ENCODE measurements around the gene DLGAP1. TPM values are rescaled to one million over a fixed set of nuclear protein-coding genes. Genes with fewer than 3 reads are reported as not detected.

DLGAP1 gene
- total RNA-seq, 4 donors from 2014 or later = 0.22 to 1.5 (median 0.56) TPM

GRCh38 chr18:3666526-3667254 lies 788.4 kb downstream of the DLGAP1 start:
- no peak overlapping the region for H3K27ac ChIP-seq
- no peaks in the 10 kb centered on the region for H3K36me3 ChIP-seq
- no peak for ATAC-seq
- no peaks in the 10 kb centered on the region for H3K9me3 ChIP-seq
- H3K27me3 ChIP-seq = no peaks in the 10 kb centered on the region
- TF ChIP-seq POLR2A (IDR thresholded peaks at IDR 0.05) = no peak
- no peak for TF ChIP-seq POLR2AphosphoS5 (IDR thresholded peaks at IDR 0.05)
- no peak for TF ChIP-seq CTCF (IDR thresholded peaks at IDR 0.05)
- TF ChIP-seq EP300 (IDR thresholded peaks at IDR 0.05) = no peak
- H3K4me1 ChIP-seq = peaks cover 0 to 14% (median 0%) of the 10 kb centered on the region in 3 donors
- WGBS, 2 donors (ENCODE audit: low coverage in 1 of 2) = 98 to 100% methylated on average over 3 to 5 of the region's 5 CpGs
- no peak overlapping the region for H3K4me3 ChIP-seq

- H3K36me3 ChIP-seq = no peaks in the 10 kb centered on the region
- WGBS, 2 donors (ENCODE audit: low coverage in 1 of 2) = 1 to 6% methylated on average over 10 to 14 of the region's 20 CpGs
- ATAC-seq = peak; percentile 87
- peak; percentile 90 to 99 (median 97) for TF ChIP-seq CTCF (IDR thresholded peaks at IDR 0.05)
- TF ChIP-seq POLR2A (IDR thresholded peaks at IDR 0.05) = no peak
- TF ChIP-seq EP300 (IDR thresholded peaks at IDR 0.05) = no peak
- peak; percentile 44 for TF ChIP-seq POLR2AphosphoS5 (IDR thresholded peaks at IDR 0.05)
- H3K9me3 ChIP-seq = no peaks in the 10 kb centered on the region
- H3K4me1 ChIP-seq = peaks cover 0 to 14% (median 0%) of the 10 kb centered on the region in 3 donors
- H3K27ac ChIP-seq = peak overlapping the region in 3 of 4 donors; percentile 52 to 73 (median 64)
- H3K4me3 ChIP-seq = peak overlapping the region; percentile 2 to 37
- no peaks in the 10 kb centered on the region for H3K27me3 ChIP-seq
Observed at GRCh38 chr18:3665780-3666525, 789.2 kb downstream of the DLGAP1 start.

- WGBS, 2 donors (ENCODE audit: low coverage in 1 of 2) = 80 to 91% methylated on average over 3 of the region's 3 CpGs
- ATAC-seq = no peak
- Histone ChIP-seq H3K27me3 (no peaks in the 10 kb centered on the region), H3K4me3 (no peak overlapping the region), H3K4me1 (peaks cover 0 to 14% (median 0%) of the 10 kb centered on the region in 3 donors), H3K27ac (peak overlapping the region in 2 of 4 donors; percentile 64 to 73), H3K9me3 (no peaks in the 10 kb centered on the region), H3K36me3 (no peaks in the 10 kb centered on the region)
- TF ChIP-seq POLR2AphosphoS5 (IDR thresholded peaks at IDR 0.05) (no peak), POLR2A (IDR thresholded peaks at IDR 0.05) (no peak), CTCF (IDR thresholded peaks at IDR 0.05) (no peak), EP300 (IDR thresholded peaks at IDR 0.05) (no peak)
Observed at GRCh38 chr18:3665204-3665603, 789.9 kb downstream of the DLGAP1 start.

GRCh38 chr18:3664563-3665178 lies 790.4 kb downstream of the DLGAP1 start:
- H3K27me3 ChIP-seq = no peaks in the 10 kb centered on the region
- no peaks in the 10 kb centered on the region for H3K36me3 ChIP-seq
- H3K27ac ChIP-seq = no peak overlapping the region
- no peak overlapping the region for H3K4me3 ChIP-seq
- TF ChIP-seq EP300 (IDR thresholded peaks at IDR 0.05) (no peak), POLR2A (IDR thresholded peaks at IDR 0.05) (no peak), POLR2AphosphoS5 (IDR thresholded peaks at IDR 0.05) (no peak), CTCF (IDR thresholded peaks at IDR 0.05) (no peak)
- 67 to 74% methylated on average over 4 to 6 of the region's 6 CpGs for WGBS, 2 donors (ENCODE audit: low coverage in 1 of 2)
- H3K9me3 ChIP-seq = no peaks in the 10 kb centered on the region
- peaks cover 0 to 14% (median 0%) of the 10 kb centered on the region in 3 donors for H3K4me1 ChIP-seq
- no peak for ATAC-seq

Measured in gastroesophageal sphincter (tissue), 4 donors.